HG02885 (cell line): ENCODE data around the gene HOXA9.

Experiments used
- ATAC-seq: cut with Tn5 transposase; IDR thresholded peaks from one replicate; pipeline ENCODE4 v1.9.1; 2021; ENCODE audit warnings: mild to moderate bottlenecking; ENCODE audit not compliant: unreplicated experiment, poor library complexity

Gene HOXA9

DNA sequence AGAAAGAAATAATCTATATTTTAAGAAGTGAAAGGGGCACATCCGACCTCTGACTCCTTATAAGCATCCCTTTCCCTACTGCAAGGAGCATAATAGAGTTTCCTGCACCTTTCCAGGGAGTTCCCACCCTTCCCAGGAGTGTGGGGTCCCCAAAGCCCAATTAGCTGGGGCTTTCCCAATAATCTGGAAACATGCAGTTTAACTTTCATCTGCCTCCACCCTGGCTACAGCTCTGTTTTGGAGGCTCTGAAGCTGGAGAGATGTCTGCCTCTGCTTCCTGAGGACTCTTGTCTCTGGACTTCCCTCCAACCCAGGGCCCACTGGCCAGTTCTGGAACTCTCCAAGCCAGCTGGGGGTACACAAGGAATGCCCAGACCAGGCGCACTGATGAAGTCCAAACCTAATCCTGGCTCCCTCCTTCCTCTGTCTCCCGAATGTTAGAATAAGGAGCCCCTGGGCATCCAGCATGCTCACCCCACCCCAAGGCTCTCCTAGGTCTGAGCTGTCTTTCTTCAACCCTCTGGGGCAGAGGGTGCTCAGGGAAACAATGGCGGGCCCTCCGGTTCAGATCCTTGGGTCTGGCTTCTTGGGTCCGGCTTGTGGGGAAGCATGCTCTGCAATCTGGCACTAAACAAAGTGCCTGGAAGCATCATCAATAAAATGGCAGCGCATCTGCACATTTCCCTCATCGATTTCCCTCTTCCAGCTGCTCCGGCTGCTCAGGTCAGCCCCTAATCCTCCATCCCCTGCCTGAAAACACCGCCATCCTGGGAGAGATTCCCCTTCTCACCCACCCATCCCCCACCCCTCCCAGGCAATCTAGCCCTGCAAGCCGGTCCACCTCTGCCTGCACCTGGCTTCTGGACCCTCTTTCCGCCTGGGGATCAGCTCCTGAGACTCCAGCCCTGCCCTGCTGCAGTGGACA, 48.1 kb downstream of the HOXA9 start:
- ATAC-seq = no peak

DNA sequence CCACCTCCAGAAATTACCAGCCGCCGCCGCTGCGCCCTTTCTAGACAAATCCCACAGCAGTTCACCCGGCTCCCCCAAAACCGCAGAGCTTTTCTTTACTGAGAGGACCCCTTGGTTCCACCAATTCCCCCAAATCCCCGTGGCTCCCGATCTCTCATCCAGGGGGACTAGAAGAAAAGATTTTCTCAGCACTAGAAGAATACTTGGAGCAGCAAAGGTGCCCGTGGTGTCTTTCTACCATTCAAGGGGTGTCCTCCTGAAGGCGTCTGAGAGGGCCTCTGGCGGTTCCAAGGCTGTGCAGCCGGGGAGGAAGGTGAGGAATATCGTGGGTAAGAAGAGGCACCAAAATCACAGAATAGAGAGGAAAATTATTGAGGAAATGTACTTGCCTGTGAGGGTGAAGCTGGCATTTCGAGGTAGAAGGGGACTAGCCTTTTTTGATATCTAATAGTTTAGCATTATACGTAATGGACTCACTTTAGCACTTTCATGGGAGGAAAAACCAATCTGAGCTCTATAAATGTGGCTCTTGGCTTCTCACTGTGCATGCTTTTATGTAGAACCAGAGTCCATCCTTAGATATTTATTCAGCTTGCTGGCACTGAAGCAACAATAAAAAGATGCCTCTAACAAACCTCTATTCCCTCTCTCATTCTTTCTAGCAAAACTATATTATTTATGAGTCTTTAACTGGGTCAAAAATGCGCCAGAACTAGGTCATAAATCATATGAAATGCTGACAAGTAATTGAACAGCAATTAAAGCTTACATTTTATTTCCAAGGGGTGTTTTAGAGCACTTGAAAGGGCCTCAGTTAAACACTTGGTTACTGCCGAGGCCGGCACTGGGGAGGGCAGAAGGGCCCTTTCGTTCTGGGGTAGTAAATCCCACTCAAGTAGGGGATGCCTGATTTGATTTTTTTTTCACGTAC, 49.0 kb downstream of the HOXA9 start:
- no peak for ATAC-seq

DNA sequence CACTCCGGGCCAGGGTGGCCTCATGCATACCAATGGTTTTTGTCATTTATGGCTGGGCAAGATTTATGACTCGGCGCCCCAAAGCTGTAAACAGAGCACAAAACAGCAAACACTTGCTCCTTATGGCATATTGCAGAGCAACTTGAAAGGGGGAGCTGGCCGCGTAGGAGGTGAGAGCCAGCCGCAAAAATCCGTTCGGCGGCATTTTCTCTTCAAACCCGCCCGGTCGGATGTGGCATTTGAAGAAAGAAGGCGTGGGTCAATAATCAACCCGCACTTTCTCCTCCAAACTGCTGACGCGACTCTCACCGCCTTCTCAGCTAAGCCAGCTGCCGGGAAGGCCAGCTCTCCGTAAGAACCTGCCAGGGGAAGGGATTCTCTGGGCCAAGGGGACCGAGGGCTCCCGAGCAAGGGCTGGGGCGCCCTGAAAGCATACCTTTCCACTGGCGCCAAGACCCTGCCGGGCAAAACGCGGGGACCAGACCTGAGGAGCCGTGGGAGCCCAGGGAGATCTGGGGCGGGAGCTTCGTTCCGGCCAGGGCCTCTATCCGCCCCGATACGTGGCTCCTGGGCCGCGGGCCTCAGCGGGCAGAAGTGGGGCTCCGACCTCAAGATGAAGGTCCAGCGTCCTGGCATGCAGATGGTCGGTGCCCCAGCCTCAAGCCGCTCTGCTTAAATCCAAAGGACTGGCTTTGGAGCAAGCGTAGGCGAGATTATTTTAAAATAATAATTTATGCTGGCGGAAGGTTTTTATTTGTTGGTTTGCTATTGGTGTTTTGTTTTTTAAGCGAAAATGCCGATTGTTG, 49.9 kb downstream of the HOXA9 start:
- ATAC-seq = no peak

DNA sequence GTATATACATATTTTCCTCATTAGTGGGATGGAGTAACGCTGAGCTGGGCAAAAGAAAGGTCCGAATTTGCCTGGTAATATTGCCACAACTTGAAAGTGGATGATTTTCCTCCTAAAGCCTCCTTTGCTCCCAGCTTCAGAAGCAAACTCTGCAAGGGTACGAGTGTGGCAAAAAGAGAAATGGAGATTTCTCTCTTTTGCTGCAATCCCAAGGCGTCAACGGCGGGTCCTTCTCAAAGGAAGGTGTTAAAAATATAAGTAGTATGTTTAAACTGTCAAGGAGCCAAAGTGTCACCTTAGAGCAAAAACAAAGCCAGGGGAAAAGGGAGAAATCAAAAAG, 50.5 kb downstream of the HOXA9 start:
- ATAC-seq = no peak

DNA sequence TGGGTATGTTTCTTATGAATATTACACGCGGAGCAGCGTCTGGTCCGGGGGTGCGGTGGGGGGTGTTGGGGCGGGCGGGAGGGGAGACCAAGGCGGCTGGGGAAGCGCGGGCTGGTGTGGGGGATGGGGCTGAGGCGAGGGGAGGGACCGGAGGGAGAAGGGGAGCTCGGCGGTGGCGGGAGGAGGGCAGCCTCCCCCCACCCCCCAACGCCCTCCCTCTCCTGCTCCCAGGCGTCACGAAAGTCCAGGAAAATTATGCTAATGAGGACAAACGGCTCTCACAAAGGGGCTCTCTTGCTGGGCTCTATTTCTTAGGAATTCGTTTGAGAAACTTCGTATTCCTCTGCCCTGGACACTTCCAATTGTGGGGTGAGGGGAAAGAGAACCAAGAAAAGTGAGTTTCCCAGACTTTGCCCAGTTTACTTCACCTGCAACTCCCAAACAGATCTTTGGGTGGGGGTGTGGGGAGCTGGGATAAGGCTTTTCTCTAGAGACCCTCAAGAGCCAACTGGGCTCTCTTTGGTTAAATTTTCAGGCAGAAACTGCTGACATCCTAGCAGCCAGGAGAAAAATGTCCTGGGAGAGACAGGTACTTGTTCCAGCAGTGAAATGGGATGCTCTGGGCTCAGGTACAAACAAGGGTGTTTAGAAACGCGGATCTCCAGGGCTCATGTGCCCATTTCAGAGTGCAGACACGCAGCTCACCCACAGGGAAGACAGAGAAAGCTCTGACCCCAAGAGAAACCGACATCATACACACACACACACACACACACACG, 51.2 kb downstream of the HOXA9 start:
- no peak for ATAC-seq

DNA sequence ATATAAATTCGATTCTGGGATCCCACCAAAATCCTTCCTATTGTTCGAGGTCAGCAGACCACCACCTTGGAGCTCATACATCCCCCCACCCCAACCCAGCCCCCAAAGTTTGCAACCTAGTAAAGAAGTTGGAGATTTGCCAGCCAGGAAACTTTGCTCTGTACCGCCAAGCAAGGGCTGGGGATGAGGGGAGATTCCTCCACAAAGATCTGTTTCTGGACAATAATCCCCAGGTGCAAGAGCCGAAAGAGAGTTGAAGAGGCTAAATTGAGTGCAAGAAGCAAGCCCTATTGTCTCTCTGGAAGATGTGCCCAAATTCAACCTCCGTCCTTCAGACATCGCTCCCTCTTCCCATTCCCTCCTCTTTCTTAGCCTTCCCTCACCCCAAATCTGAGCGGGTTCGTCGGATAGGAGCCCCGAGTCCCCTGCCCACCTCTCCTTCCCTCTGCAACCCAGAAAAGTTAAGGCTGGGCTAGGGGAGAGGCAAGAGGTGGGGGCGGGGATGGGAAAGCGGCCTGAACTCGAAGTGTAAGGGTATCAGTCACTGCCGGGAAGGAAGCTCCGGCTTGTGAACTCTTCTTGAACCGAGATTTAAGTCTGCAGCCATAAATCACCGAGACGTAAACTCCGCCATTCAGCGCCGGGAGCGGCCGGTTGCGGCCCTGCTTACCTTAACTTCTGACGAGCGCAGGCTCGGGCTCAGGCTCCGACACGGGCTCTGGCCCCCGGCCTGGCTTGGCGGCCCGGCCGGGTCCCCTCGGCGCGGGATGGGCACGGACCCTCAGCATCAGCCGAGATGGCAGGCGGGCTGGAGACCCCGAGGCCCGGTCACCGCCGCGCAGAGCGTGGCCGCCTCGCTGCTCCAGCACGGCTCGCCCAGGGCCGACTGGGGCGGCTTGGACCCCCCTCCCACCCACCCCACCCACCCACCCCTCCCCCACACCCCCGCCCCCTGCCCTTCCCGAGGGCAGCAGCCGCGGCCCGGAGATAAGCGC, 52.1 kb downstream of the HOXA9 start:
- ATAC-seq = no peak
